NT2/D1 (cell line): Measurements from ENCODE around the gene ROBO1.

Experiments
- SUZ12 ChIP-seq: IDR thresholded peaks from 2 replicates; pipeline ENCODE4 v1.6.1; 2011; ENCODE audit not compliant: insufficient read length, insufficient read depth; ENCODE audit errors: extremely low read depth
- YY1 ChIP-seq: IDR thresholded peaks from 2 replicates; pipeline ENCODE4 v1.6.1; 2011; ENCODE audit not compliant: insufficient read length, insufficient read depth
- ZNF274 ChIP-seq: IDR thresholded peaks from 2 replicates; pipeline ENCODE4 v1.6.1; 2011; ENCODE audit warnings: mild to moderate bottlenecking, low read depth, low read length

- no peak for TF ChIP-seq ZNF274
- no peak for TF ChIP-seq YY1
- TF ChIP-seq SUZ12, result no peak
Observed at GRCh38 chr3:79253271-79253670, 514.5 kb downstream of the ROBO1 start.
